ENCODE data around the gene CHI3L1. TPM values are rescaled to one million over a fixed set of nuclear protein-coding genes. Genes with fewer than 3 reads are reported as not detected.

Gene CHI3L1
- total RNA-seq, 4 donors from 2014 or later, result 1.3 to 2.1 (median 1.7) TPM; not detected in 1

- no peak for TF ChIP-seq POLR2A (IDR thresholded peaks at IDR 0.05; ENCODE audit: low read depth)
- TF ChIP-seq EP300 (IDR thresholded peaks at IDR 0.05), result no peak
- TF ChIP-seq POLR2AphosphoS5 (IDR thresholded peaks at IDR 0.05), result no peak
- TF ChIP-seq CTCF (IDR thresholded peaks at IDR 0.05), result no peak
- Histone ChIP-seq H3K4me3 (no peak overlapping the region), H3K27ac (replicated peaks in 1 of 4) (no peak overlapping the region), H3K36me3 (no peaks in the 10 kb centered on the region), H3K9me3 (no peaks in the 10 kb centered on the region), H3K4me1 (peaks cover 0 to 7% (median 3%) of the 10 kb centered on the region in 4 donors), H3K27me3 (no peaks in the 10 kb centered on the region)
- DNase-seq (ENCODE audit: extremely low spot score), result no peak
- intact Hi-C loops (cut with DNase I), result no loop called here
- WGBS, result 64% methylated on average over 10 of the region's 10 CpGs
Measured at GRCh38 chr1:203181586-203182386, 4.7 kb downstream of the CHI3L1 start.

GRCh38 chr1:203180611-203181330 is 5.7 kb downstream of the CHI3L1 start:
- no peak for DNase-seq (ENCODE audit: extremely low spot score)
- WGBS, result 95% methylated on average over 11 of the region's 11 CpGs
- intact Hi-C loops (cut with DNase I), result no loop called here

GRCh38 chr1:203179667-203180005 is 6.9 kb downstream of the CHI3L1 start:
- WGBS, result 92% methylated on average over 10 of the region's 10 CpGs
- H3K4me3 ChIP-seq, result no peak overlapping the region
- TF ChIP-seq EP300 (IDR thresholded peaks at IDR 0.05) (no peak), POLR2AphosphoS5 (IDR thresholded peaks at IDR 0.05) (no peak), POLR2A (IDR thresholded peaks at IDR 0.05; ENCODE audit: low read depth) (no peak), CTCF (IDR thresholded peaks at IDR 0.05) (no peak)
- intact Hi-C loops (cut with DNase I), result no loop called here
- no peak overlapping the region for H3K27ac ChIP-seq (replicated peaks in 1 of 4)
- peaks cover 0 to 7% (median 0%) of the 10 kb centered on the region in 4 donors for H3K4me1 ChIP-seq
- no peaks in the 10 kb centered on the region for H3K9me3 ChIP-seq
- peaks cover 0 to 12% (median 0%) of the 10 kb centered on the region in 4 donors for H3K27me3 ChIP-seq
- no peaks in the 10 kb centered on the region for H3K36me3 ChIP-seq
- no peak for DNase-seq (ENCODE audit: extremely low spot score)

More at GRCh38 chr1:203180611-203181330, 5.7 kb downstream of the CHI3L1 start:
- H3K4me1 ChIP-seq, result peaks cover 0 to 2% (median 0%) of the 10 kb centered on the region in 4 donors
- no peaks in the 10 kb centered on the region for H3K9me3 ChIP-seq
- H3K27me3 ChIP-seq, result peaks cover 0 to 4% (median 0%) of the 10 kb centered on the region in 4 donors
- H3K36me3 ChIP-seq, result no peaks in the 10 kb centered on the region
- no peak for TF ChIP-seq POLR2A (IDR thresholded peaks at IDR 0.05; ENCODE audit: low read depth)
- no peak for TF ChIP-seq POLR2AphosphoS5 (IDR thresholded peaks at IDR 0.05)
- TF ChIP-seq CTCF (IDR thresholded peaks at IDR 0.05), result no peak
- no peak overlapping the region for H3K27ac ChIP-seq (replicated peaks in 1 of 4)
- H3K4me3 ChIP-seq, result no peak overlapping the region

- intact Hi-C loops (cut with DNase I), result no loop called here
- no peak for DNase-seq (ENCODE audit: extremely low spot score)
- peaks cover 0 to 12% (median 0%) of the 10 kb centered on the region in 4 donors for H3K27me3 ChIP-seq
- no peak overlapping the region for H3K4me3 ChIP-seq
- H3K4me1 ChIP-seq, result peaks cover 0 to 7% (median 0%) of the 10 kb centered on the region in 4 donors
- H3K9me3 ChIP-seq, result no peaks in the 10 kb centered on the region
- no peak overlapping the region for H3K27ac ChIP-seq (replicated peaks in 1 of 4)
- H3K36me3 ChIP-seq, result no peaks in the 10 kb centered on the region
- WGBS, result 92% methylated on average over 11 of the region's 14 CpGs
- no peak for TF ChIP-seq CTCF (IDR thresholded peaks at IDR 0.05)
- TF ChIP-seq POLR2AphosphoS5 (IDR thresholded peaks at IDR 0.05), result no peak
- no peak for TF ChIP-seq EP300 (IDR thresholded peaks at IDR 0.05)
- no peak for TF ChIP-seq POLR2A (IDR thresholded peaks at IDR 0.05; ENCODE audit: low read depth)
Measured at GRCh38 chr1:203178821-203179666, 7.5 kb downstream of the CHI3L1 start.

Measured in esophagus muscularis mucosa (tissue), 4 donors.